ENCODE data around the gene KCP. TPM values are rescaled to one million over a fixed set of nuclear protein-coding genes. Genes with fewer than 3 reads are reported as not detected.
"Not testable (repeated sequence)": the region's sequence is repeated elsewhere in the genome, so short reads cannot be mapped to it uniquely, and the experiment has no call there.

Gene KCP
- total RNA-seq, result 5.1 TPM
- long read RNA-seq, partial matches to known transcripts, result 1 of 10 reads
- long read RNA-seq, other reads (novel, unspliced or antisense), result 8 of 10 reads

- DNase-seq (ENCODE audit: low spot score), result peak; percentile 84
Measured at GRCh38 chr7:128910569-128910945, at the start of gene KCP. Gene KCP (minus strand): TSS chr7:128910709. CDS start chr7:128910676, 33 bp downstream.

- DNase-seq (ENCODE audit: low spot score), result no peak
Measured at GRCh38 chr7:128959296-128959695, 48.8 kb upstream of the KCP start.

- no peak for DNase-seq (ENCODE audit: low spot score)
Measured at GRCh38 chr7:128955981-128956380, 45.5 kb upstream of the KCP start.

GRCh38 chr7:128954830-128955802 lies 44.6 kb upstream of the KCP start:
- DNase-seq (ENCODE audit: low spot score), result no peak

- no peak for DNase-seq (ENCODE audit: low spot score)
Measured at GRCh38 chr7:128954150-128954549, 43.6 kb upstream of the KCP start.

GRCh38 chr7:128951296-128951695 lies 40.8 kb upstream of the KCP start:
- DNase-seq (ENCODE audit: low spot score), result no peak

GRCh38 chr7:128948976-128949760 lies 38.7 kb upstream of the KCP start:
- no peak for DNase-seq (ENCODE audit: low spot score)

GRCh38 chr7:128948312-128948973 lies 37.9 kb upstream of the KCP start:
- no peak for DNase-seq (ENCODE audit: low spot score)

- no peak for DNase-seq (ENCODE audit: low spot score)
Measured at GRCh38 chr7:128947854-128948253, 37.3 kb upstream of the KCP start.

GRCh38 chr7:128946936-128947830 lies 36.7 kb upstream of the KCP start:
- DNase-seq (ENCODE audit: low spot score), result no peak

- no peak for DNase-seq (ENCODE audit: low spot score)
Measured at GRCh38 chr7:128945668-128946366, 35.3 kb upstream of the KCP start.

GRCh38 chr7:128944487-128945236 lies 34.2 kb upstream of the KCP start:
- DNase-seq (ENCODE audit: low spot score), result no peak

- DNase-seq (ENCODE audit: low spot score), result not testable (repeated sequence)
Measured at GRCh38 chr7:128943251-128943650, 32.7 kb upstream of the KCP start.

GRCh38 chr7:128941946-128942526 lies 31.5 kb upstream of the KCP start:
- no peak for DNase-seq (ENCODE audit: low spot score)

- no peak for DNase-seq (ENCODE audit: low spot score)
Measured at GRCh38 chr7:128941323-128941890, 30.9 kb upstream of the KCP start.

- DNase-seq (ENCODE audit: low spot score), result no peak
Measured at GRCh38 chr7:128940494-128941322, 30.2 kb upstream of the KCP start.

- no peak for DNase-seq (ENCODE audit: low spot score)
Measured at GRCh38 chr7:128939861-128940410, 29.4 kb upstream of the KCP start.
